NT2/D1 (cell line): ENCODE results near the gene LRRC46.

Experiments used
- DNase-seq: peaks from one replicate; pipeline ENCODE4 v3.0.0-alpha.2; 2011; ENCODE audit warnings: low read depth, low spot score
- H3K27me3 ChIP-seq: 2 replicates; pipeline ENCODE4 v1.6.0; 2011; ENCODE audit warnings: mild to moderate bottlenecking; ENCODE audit not compliant: insufficient read length, insufficient read depth
- H3K36me3 ChIP-seq: 2 replicates; pipeline ENCODE4 v1.6.1; 2011; ENCODE audit warnings: mild to moderate bottlenecking, low read length, mixed read lengths; ENCODE audit not compliant: insufficient read depth, insufficient read length
- H3K4me1 ChIP-seq: 2 replicates; pipeline ENCODE4 v1.5.1; 2011; ENCODE audit not compliant: insufficient read depth, insufficient read length
- H3K4me3 ChIP-seq: 2 replicates; pipeline ENCODE4 v1.5.1; 2011; ENCODE audit warnings: low read depth; ENCODE audit not compliant: insufficient read length
- H3K9ac ChIP-seq: 2 replicates; pipeline ENCODE4 v1.6.0; 2011; ENCODE audit warnings: low read depth; ENCODE audit not compliant: insufficient read length
- H3K9me3 ChIP-seq: 2 replicates; pipeline ENCODE4 v1.5.1; 2011; ENCODE audit warnings: mild to moderate bottlenecking, low read length; ENCODE audit not compliant: insufficient read depth
- SUZ12 ChIP-seq: IDR thresholded peaks from 2 replicates; pipeline ENCODE4 v1.6.1; 2011; ENCODE audit not compliant: insufficient read length, insufficient read depth; ENCODE audit errors: extremely low read depth
- YY1 ChIP-seq: IDR thresholded peaks from 2 replicates; pipeline ENCODE4 v1.6.1; 2011; ENCODE audit not compliant: insufficient read length, insufficient read depth
- ZNF274 ChIP-seq: IDR thresholded peaks from 2 replicates; pipeline ENCODE4 v1.6.1; 2011; ENCODE audit warnings: mild to moderate bottlenecking, low read depth, low read length

The LRRC46 gene

DNA sequence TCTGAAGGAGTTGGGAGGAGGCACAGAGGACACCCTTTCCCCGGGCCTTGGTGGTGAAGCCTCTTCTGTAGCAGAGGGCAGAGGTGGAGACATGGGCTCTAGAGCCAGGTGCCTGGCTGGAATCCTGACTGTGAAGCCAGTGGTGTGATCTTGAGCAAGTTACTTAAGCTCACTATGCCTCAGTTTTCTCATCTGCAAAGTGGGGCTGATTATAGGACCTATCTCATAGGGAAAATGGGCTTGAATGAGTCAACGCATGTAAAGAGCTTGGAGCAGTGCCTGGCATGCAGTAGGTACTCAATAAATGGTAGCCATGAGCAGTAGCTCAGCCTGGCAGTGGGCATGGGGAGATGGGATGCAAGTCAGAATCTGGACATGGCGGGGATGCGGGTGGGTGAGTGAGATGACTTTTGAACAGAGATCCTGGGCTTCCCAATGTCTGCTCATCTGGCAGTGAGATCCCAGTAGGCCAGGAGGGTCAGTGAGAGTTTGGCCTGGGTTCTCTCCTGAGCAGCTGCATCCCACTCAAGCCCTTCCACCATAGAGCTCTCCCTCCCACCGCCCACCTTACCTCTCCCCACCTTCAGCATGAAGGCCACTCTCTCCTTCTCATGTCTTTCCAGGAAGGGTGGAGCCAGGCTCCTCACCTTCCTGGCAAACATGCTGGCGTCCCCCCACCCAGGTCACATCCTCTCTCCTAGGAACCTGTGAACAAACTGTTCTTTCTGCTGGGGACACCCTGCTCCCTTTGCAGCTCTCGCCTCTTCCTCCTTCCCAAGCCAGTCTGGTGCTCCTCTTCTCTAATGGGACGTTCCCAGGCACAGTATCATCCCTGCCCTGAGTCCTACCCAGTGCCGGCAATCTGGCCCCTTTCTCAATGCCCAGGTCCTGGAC is 51.5 kb downstream of the LRRC46 start:
- H3K4me3 ChIP-seq, result no peak overlapping the region
- H3K9ac ChIP-seq, result no peak overlapping the region
- no peak for DNase-seq
- TF ChIP-seq ZNF274 (no peak), SUZ12 (no peak), YY1 (no peak)
- peaks cover 22% of the 10 kb centered on the region for H3K4me1 ChIP-seq
- no peaks in the 10 kb centered on the region for H3K9me3 ChIP-seq
- H3K27me3 ChIP-seq, result no peaks in the 10 kb centered on the region
- H3K36me3 ChIP-seq, result no peaks in the 10 kb centered on the region

DNA sequence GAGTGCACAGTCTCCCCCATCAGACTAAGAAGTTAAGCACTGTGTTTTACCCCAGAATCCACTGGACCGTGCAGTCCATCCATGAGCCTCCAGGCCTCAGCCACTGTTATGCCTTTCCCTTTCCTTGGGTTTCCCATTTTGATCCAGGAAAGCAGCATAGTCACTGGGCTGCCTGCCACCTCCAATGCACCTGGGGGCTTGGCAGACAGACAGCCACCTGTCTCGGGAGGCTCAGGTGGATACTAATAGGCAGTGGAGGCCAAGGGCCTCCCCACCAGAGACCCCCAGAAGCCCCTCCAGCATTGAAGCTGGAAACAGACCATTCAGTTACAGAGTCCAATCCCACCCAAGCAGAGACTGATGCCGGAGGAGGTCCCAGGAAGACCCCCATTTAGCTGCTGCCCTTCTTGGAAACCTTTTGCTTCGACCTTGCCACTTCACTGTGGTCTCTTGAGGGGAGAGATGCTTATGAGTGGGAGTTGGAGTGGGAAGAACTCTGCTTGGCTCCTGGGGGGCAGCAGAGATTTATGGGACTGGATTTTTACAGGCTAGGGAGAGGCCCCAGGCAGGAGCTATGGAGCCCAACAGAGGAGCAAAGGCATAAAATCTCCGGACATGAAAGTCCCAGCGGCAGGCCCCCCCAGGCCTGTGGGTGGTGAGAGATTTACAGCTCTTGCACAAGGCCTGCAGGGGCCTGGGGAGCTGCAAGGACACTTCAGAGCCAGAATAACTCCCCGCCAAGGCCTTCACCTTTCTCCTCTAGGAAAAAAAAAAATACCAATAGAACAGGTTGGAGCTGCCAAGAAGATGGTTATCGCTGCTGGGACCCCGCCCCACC is 52.3 kb downstream of the LRRC46 start:
- Histone ChIP-seq H3K9me3 (no peaks in the 10 kb centered on the region), H3K36me3 (no peaks in the 10 kb centered on the region), H3K4me1 (peaks cover 21% of the 10 kb centered on the region), H3K27me3 (no peaks in the 10 kb centered on the region), H3K9ac (no peak overlapping the region), H3K4me3 (no peak overlapping the region)
- DNase-seq, result no peak
- TF ChIP-seq YY1 (no peak), ZNF274 (no peak), SUZ12 (no peak)

DNA sequence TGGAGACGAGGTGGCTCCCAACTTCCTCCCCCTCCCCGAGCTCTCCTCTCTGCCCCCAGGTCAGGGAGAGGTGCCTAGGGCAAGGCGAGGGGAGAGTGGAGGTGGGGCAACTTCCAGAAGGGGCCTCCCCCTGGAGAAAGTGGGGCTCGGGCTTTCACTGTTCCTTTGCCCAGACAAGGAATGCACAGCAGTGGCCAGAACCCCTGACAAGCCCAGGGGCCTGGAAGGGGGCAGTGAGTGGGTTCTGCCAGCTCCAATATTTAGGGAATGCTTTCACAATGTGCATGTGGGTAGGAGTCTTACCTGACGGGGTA is 52.9 kb downstream of the LRRC46 start:
- Histone ChIP-seq H3K9me3 (no peaks in the 10 kb centered on the region), H3K4me1 (peaks cover 24% of the 10 kb centered on the region), H3K36me3 (no peaks in the 10 kb centered on the region), H3K9ac (no peak overlapping the region), H3K4me3 (no peak overlapping the region), H3K27me3 (no peaks in the 10 kb centered on the region)
- no peak for DNase-seq
- TF ChIP-seq ZNF274 (no peak), YY1 (no peak), SUZ12 (no peak)

DNA sequence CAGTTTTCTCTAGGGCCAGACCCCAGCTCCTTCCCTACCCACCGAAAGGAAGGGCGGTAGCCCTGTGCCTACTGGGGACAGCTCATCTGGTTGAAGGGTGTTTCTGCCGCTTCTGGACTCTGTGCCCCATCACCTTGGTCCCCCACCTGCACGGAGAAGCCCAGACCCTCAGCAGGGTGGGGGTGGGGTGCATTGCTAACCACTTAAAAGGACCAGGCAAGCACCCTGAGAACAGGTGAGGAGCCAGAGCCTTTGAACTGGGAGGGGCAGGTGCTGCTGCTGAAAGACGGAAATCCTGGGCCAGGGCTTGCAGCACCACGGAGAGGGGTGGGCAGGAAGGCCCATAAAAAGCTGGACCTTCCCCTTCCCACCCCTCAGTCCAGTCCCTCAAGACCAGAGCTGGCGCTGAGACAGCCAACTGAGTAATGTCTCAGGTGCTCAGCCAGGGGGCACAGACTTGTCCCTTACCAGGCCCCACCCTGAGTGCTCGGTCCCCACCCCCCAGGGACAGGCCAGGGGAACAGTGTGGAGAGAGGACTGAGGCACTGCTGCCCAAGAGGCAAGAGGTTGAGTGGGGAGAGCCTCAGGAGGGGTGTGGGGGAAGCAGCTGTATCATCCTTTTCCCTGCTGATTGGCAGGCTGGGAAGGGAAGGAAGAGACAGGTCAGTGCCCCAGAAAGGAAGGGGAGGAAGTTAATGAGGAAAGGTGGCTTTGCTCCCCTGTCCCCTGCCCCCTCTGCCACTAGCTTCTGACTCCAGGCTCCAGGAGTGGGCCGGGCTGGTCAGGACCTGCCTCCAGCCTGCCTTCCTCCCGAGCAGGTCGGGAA is 53.6 kb downstream of the LRRC46 start:
- no peak for DNase-seq
- H3K4me3 ChIP-seq, result no peak overlapping the region
- peaks cover 24% of the 10 kb centered on the region for H3K4me1 ChIP-seq
- no peaks in the 10 kb centered on the region for H3K9me3 ChIP-seq
- TF ChIP-seq ZNF274 (no peak), YY1 (no peak), SUZ12 (no peak)
- H3K36me3 ChIP-seq, result no peaks in the 10 kb centered on the region
- no peaks in the 10 kb centered on the region for H3K27me3 ChIP-seq
- H3K9ac ChIP-seq, result peak overlapping the region; percentile 57
